HG03108 (cell line): ENCODE data around the gene COX6A2.

ENCODE experiments used
- ATAC-seq: cut with Tn5 transposase; IDR thresholded peaks from one replicate; pipeline ENCODE4 v1.9.1; 2021; ENCODE audit warnings: moderate library complexity; ENCODE audit not compliant: unreplicated experiment

Gene COX6A2

GRCh38 chr16:31411024-31411844 is 16.9 kb downstream of the COX6A2 start:
- no peak for ATAC-seq

- ATAC-seq: no peak
Observed at GRCh38 chr16:31410082-31410481, 18.1 kb downstream of the COX6A2 start.

- ATAC-seq: no peak
Observed at GRCh38 chr16:31409433-31409832, 18.7 kb downstream of the COX6A2 start.

- ATAC-seq: no peak
Observed at GRCh38 chr16:31407406-31407805, 20.8 kb downstream of the COX6A2 start.

- no peak for ATAC-seq
Observed at GRCh38 chr16:31404353-31405064, 23.7 kb downstream of the COX6A2 start.

- no peak for ATAC-seq
Observed at GRCh38 chr16:31403590-31404352, 24.4 kb downstream of the COX6A2 start.

- ATAC-seq: no peak
Observed at GRCh38 chr16:31402687-31403086, 25.5 kb downstream of the COX6A2 start.

GRCh38 chr16:31401436-31401835 is 26.7 kb downstream of the COX6A2 start:
- ATAC-seq: no peak

- ATAC-seq: no peak
Observed at GRCh38 chr16:31400191-31400590, 28.0 kb downstream of the COX6A2 start.

GRCh38 chr16:31397701-31398100 is 30.5 kb downstream of the COX6A2 start:
- no peak for ATAC-seq

- no peak for ATAC-seq
Observed at GRCh38 chr16:31397096-31397660, 31.0 kb downstream of the COX6A2 start.

- ATAC-seq: no peak
Observed at GRCh38 chr16:31395647-31396046, 32.5 kb downstream of the COX6A2 start.

- no peak for ATAC-seq
Observed at GRCh38 chr16:31393056-31393455, 35.1 kb downstream of the COX6A2 start, which contains the start of gene ITGAD. Gene ITGAD (plus strand): TSS chr16:31393335. CDS start chr16:31393361, 26 bp downstream.

- no peak for ATAC-seq
Observed at GRCh38 chr16:31390504-31391041, 37.6 kb downstream of the COX6A2 start.

GRCh38 chr16:31388535-31388934 is 39.6 kb downstream of the COX6A2 start:
- no peak for ATAC-seq

- no peak for ATAC-seq
Observed at GRCh38 chr16:31386157-31386984, 41.8 kb downstream of the COX6A2 start.

- ATAC-seq: no peak
Observed at GRCh38 chr16:31385680-31386079, 42.5 kb downstream of the COX6A2 start.

- ATAC-seq: no peak
Observed at GRCh38 chr16:31382485-31383161, 45.5 kb downstream of the COX6A2 start.

- no peak for ATAC-seq
Observed at GRCh38 chr16:31380201-31380600, 48.0 kb downstream of the COX6A2 start.
